HEK293T (cell line): Measurements from ENCODE around the gene ESR2.

ENCODE experiments used
- ARNT ChIP-seq: fragments of 450-650 bp; IDR thresholded peaks from 2 replicates; pipeline ENCODE4 v1.6.1; 2017; ENCODE audit warnings: mild to moderate bottlenecking
- BHLHE40 ChIP-seq: fragments of 450-650 bp; IDR thresholded peaks from 2 replicates; pipeline ENCODE4 v1.6.1; 2016; ENCODE audit warnings: mild to moderate bottlenecking, moderate library complexity, borderline replicate concordance
- CTBP1 ChIP-seq: fragments of 450-650 bp; IDR thresholded peaks from 2 replicates; pipeline ENCODE4 v1.6.1; 2016; ENCODE audit warnings: borderline replicate concordance
- ELF4 ChIP-seq: fragments of 450-650 bp; IDR thresholded peaks from 2 replicates; pipeline ENCODE4 v1.6.1; 2017; ENCODE audit warnings: antibody characterized with exemption
- FOXA1 ChIP-seq: fragments of 450-650 bp; IDR thresholded peaks from 2 replicates; pipeline ENCODE4 v1.6.1; 2016; ENCODE audit warnings: mild to moderate bottlenecking
- FOXK2 ChIP-seq: fragments of 450-650 bp; IDR thresholded peaks from 2 replicates; pipeline ENCODE4 v1.6.1; 2016; ENCODE audit warnings: mild to moderate bottlenecking
- FOXM1 ChIP-seq: fragments of 450-650 bp; IDR thresholded peaks from 2 replicates; pipeline ENCODE4 v1.6.1; 2017; ENCODE audit warnings: mild to moderate bottlenecking, borderline replicate concordance
- HDGF ChIP-seq: fragments of 450-650 bp; IDR thresholded peaks from 2 replicates; pipeline ENCODE4 v1.6.1; 2017; ENCODE audit warnings: antibody characterized with exemption, borderline replicate concordance
- L3MBTL2 ChIP-seq: fragments of 450-650 bp; conservative IDR thresholded peaks from 2 replicates; pipeline ENCODE4 v1.6.1; 2016; ENCODE audit warnings: mild to moderate bottlenecking
- PKNOX1 ChIP-seq: fragments of 450-650 bp; IDR thresholded peaks from 2 replicates; pipeline ENCODE4 v1.6.1; 2016
- SP1 ChIP-seq: fragments of 450-650 bp; IDR thresholded peaks from 2 replicates; pipeline ENCODE4 v1.6.1; 2017
- SUZ12 ChIP-seq: fragments of 450-650 bp; IDR thresholded peaks from 2 replicates; pipeline ENCODE4 v1.6.1; 2016; ENCODE audit warnings: mild to moderate bottlenecking
- TARDBP ChIP-seq: fragments of 450-650 bp; IDR thresholded peaks from 2 replicates; pipeline ENCODE4 v1.6.1; 2016
- ZNF384 ChIP-seq: fragments of 450-650 bp; IDR thresholded peaks from 2 replicates; pipeline ENCODE4 v1.6.1; 2016

- no peak for TF ChIP-seq FOXK2
- no peak for TF ChIP-seq CTBP1
- TF ChIP-seq SUZ12: no peak
- no peak for TF ChIP-seq HDGF
- no peak for TF ChIP-seq BHLHE40
- TF ChIP-seq SP1: no peak
- no peak for TF ChIP-seq ARNT
- no peak for TF ChIP-seq FOXA1
- no peak for TF ChIP-seq ZNF384
- no peak for TF ChIP-seq ELF4
- TF ChIP-seq L3MBTL2: no peak
- TF ChIP-seq PKNOX1: no peak
- no peak for TF ChIP-seq TARDBP
- TF ChIP-seq FOXM1: no peak
Measured at GRCh38 chr14:64117671-64118402, 176.3 kb downstream of the ESR2 start.
